ENCODE results near the gene MYO5B.

The MYO5B gene

GRCh38 chr18:50014606-50015005 lies 180.3 kb downstream of the MYO5B start:
- no peak for DNase-seq (ENCODE audit: low read depth, low spot score)

- no peak for DNase-seq (ENCODE audit: low read depth, low spot score)
Measured at GRCh38 chr18:50013363-50014138, 181.4 kb downstream of the MYO5B start.

- no peak for DNase-seq (ENCODE audit: low read depth, low spot score)
Measured at GRCh38 chr18:50011813-50012435, 183.0 kb downstream of the MYO5B start.

GRCh38 chr18:50009773-50010335 lies 185.1 kb downstream of the MYO5B start:
- DNase-seq (ENCODE audit: low read depth, low spot score) = peak; percentile 4

GRCh38 chr18:50008306-50008705 lies 186.6 kb downstream of the MYO5B start:
- DNase-seq (ENCODE audit: low read depth, low spot score) = no peak

- no peak for DNase-seq (ENCODE audit: low read depth, low spot score)
Measured at GRCh38 chr18:50006470-50007046, 188.4 kb downstream of the MYO5B start.

- no peak for DNase-seq (ENCODE audit: low read depth, low spot score)
Measured at GRCh38 chr18:50004013-50004412, 190.9 kb downstream of the MYO5B start.

- DNase-seq (ENCODE audit: low read depth, low spot score) = no peak
Measured at GRCh38 chr18:50002781-50003180, 192.2 kb downstream of the MYO5B start.

GRCh38 chr18:50000227-50000626 lies 194.7 kb downstream of the MYO5B start:
- no peak for DNase-seq (ENCODE audit: low read depth, low spot score)

GRCh38 chr18:49999128-49999527 lies 195.8 kb downstream of the MYO5B start:
- DNase-seq (ENCODE audit: low read depth, low spot score) = no peak

- DNase-seq (ENCODE audit: low read depth, low spot score) = no peak
Measured at GRCh38 chr18:49997558-49997957, 197.4 kb downstream of the MYO5B start.

GRCh38 chr18:49994410-49994809 lies 200.5 kb downstream of the MYO5B start:
- no peak for DNase-seq (ENCODE audit: low read depth, low spot score)

- DNase-seq (ENCODE audit: low read depth, low spot score) = no peak
Measured at GRCh38 chr18:49993299-49993698, 201.6 kb downstream of the MYO5B start.

GRCh38 chr18:49988733-49989132 lies 206.2 kb downstream of the MYO5B start:
- DNase-seq (ENCODE audit: low read depth, low spot score) = no peak

GRCh38 chr18:49988101-49988500 lies 206.8 kb downstream of the MYO5B start:
- no peak for DNase-seq (ENCODE audit: low read depth, low spot score)

- no peak for DNase-seq (ENCODE audit: low read depth, low spot score)
Measured at GRCh38 chr18:49985236-49985635, 209.7 kb downstream of the MYO5B start.

- DNase-seq (ENCODE audit: low read depth, low spot score) = no peak
Measured at GRCh38 chr18:49980896-49981295, 214.1 kb downstream of the MYO5B start.

GRCh38 chr18:49976795-49977560 lies 218.0 kb downstream of the MYO5B start:
- no peak for DNase-seq (ENCODE audit: low read depth, low spot score)

GRCh38 chr18:49976001-49976400 lies 218.9 kb downstream of the MYO5B start:
- DNase-seq (ENCODE audit: low read depth, low spot score) = no peak

- no peak for DNase-seq (ENCODE audit: low read depth, low spot score)
Measured at GRCh38 chr18:49974079-49974478, 220.9 kb downstream of the MYO5B start.

- no peak for DNase-seq (ENCODE audit: low read depth, low spot score)
Measured at GRCh38 chr18:49973592-49973991, 221.4 kb downstream of the MYO5B start.

- no peak for DNase-seq (ENCODE audit: low read depth, low spot score)
Measured at GRCh38 chr18:49972535-49972934, 222.4 kb downstream of the MYO5B start.

Measured in activated naive CD8-positive, alpha-beta T cell treated with anti-CD3 and anti-CD28 coated beads, Interleukin-2, amount 50 U/mL, for 16 hours (primary cell).